K562 (cell line): Measurements from ENCODE around the gene APBB2. TPM values are rescaled to one million over a fixed set of nuclear protein-coding genes. Genes with fewer than 3 reads are reported as not detected.
A peak's percentile ranks its signal among the peaks of the same experiment; 100 is the strongest.

ENCODE experiments used
- ATAC-seq: fragments of 200-7000 bp; cut with Tn5 transposase; 3 replicates; pipeline ENCODE4 v1.9.1; 2020; ENCODE audit warnings: moderate library complexity
- BruUV-seq: library from RNA; stranded (reverse); fragments of 400-500 nt; replicated peaks from 2 replicates; lab custom pipeline; 2021; lab: Mats Ljungman, UMichigan
- CTCF ChIA-PET: fragments of 300-600 bp; formaldehyde crosslinking; extraction: SDS; loops from one replicate; lab custom pipeline; 2021; ENCODE audit warnings: low intra/inter-chr PET ratio; lab: Yijun Ruan, JAX
- POLR2A ChIA-PET: fragments of 300-600, 350-650 bp; sonication (Branson Sonifier 250); formaldehyde crosslinking; extraction: SDS; loops from one replicate; lab custom pipeline; 2021; ENCODE audit warnings: antibody characterized with exemption, inconsistent platforms; lab: Yijun Ruan, JAX
- DNase-seq, 4 experiments: peaks; one replicate each; pipeline versions ENCODE4 v3.0.0 to v3.0.0-alpha.2; 2011 to 2018; ENCODE audit warnings: low spot score in 3 of 4, mixed read lengths in 3 of 4; ENCODE audit errors: extremely low read depth in 1 of 4
- FAIRE-seq: peaks from 2 replicates; lab custom pipeline; 2011; peaks lifted over from hg19 to GRCh38; lab: Jason Lieb, UNC
- H2AFZ ChIP-seq: 2 replicates; pipeline ENCODE4 v1.6.0; 2011; ENCODE audit warnings: low read depth, low read length, control low read depth, inconsistent platforms
- H3K27ac ChIP-seq: fragments of 200-600 bp; 3 replicates; pipeline ENCODE4 v1.8.0; 2011; ENCODE audit warnings: low read depth, mild to moderate bottlenecking, control low read depth, inconsistent platforms, low read length, moderate library complexity, mixed read lengths; ENCODE audit errors: extremely low read depth
- H3K27me3 ChIP-seq, 2 experiments: fragments of 300-600 bp in 1 of 2; 2 replicates in 1 of 2; 3 replicates in 1 of 2; pipeline versions ENCODE4 v1.6.0 to v1.8.0; 2011; ENCODE audit warnings: inconsistent platforms in 2 of 2, low read length in 2 of 2, mild to moderate bottlenecking in 1 of 2, mixed read lengths in 1 of 2, moderate library complexity in 1 of 2; ENCODE audit not compliant: control insufficient read depth in 2 of 2, insufficient read depth in 2 of 2
- H3K36me3 ChIP-seq: fragments of 300-600 bp; 3 replicates; pipeline ENCODE4 v1.8.0; 2011; ENCODE audit warnings: mild to moderate bottlenecking, low read length, inconsistent platforms; ENCODE audit not compliant: control insufficient read depth, insufficient read depth
- H3K4me1 ChIP-seq, 2 experiments: fragments of 200-600 bp in 1 of 2; replicated peaks in 1 of 2; 2 replicates in 1 of 2; 3 replicates in 1 of 2; pipeline versions ENCODE4 v1.5.1 to v1.8.0; 2011; ENCODE audit warnings: inconsistent platforms in 2 of 2, low read length in 2 of 2, mild to moderate bottlenecking in 1 of 2, mixed read lengths in 1 of 2, moderate library complexity in 1 of 2; ENCODE audit not compliant: control insufficient read depth in 2 of 2, insufficient read depth in 2 of 2
- H3K4me2 ChIP-seq: 2 replicates; pipeline ENCODE4 v1.6.1; 2011; ENCODE audit warnings: low read length, control low read depth, inconsistent platforms, mixed read lengths; ENCODE audit not compliant: insufficient read depth
- H3K4me3 ChIP-seq: fragments of 200-600 bp; sonication (generic), shearing (Covaris generic); 2 replicates; pipeline ENCODE4 v1.5.1; 2016; ENCODE audit warnings: control low read depth, inconsistent platforms
- H3K79me2 ChIP-seq: fragments of 200-600 bp; 3 replicates; pipeline ENCODE4 v1.8.0; 2011; ENCODE audit warnings: low read length, inconsistent platforms; ENCODE audit not compliant: control insufficient read depth, insufficient read depth
- H3K9ac ChIP-seq, 2 experiments: 2 replicates each; pipeline versions ENCODE4 v1.6.0 to v1.6.1; 2011; ENCODE audit warnings: low read depth in 2 of 2, low read length in 2 of 2, control low read depth in 1 of 2, inconsistent platforms in 1 of 2, mild to moderate bottlenecking in 1 of 2, mixed read lengths in 1 of 2; ENCODE audit not compliant: insufficient read depth in 1 of 2
- H3K9me1 ChIP-seq: one replicate; pipeline ENCODE4 v1.6.0; 2011; ENCODE audit warnings: inconsistent platforms, mild to moderate bottlenecking, low read length, moderate library complexity; ENCODE audit not compliant: control insufficient read depth, insufficient read depth
- H3K9me3 ChIP-seq: replicated peaks from 2 replicates; pipeline ENCODE4 v1.5.1; 2011; ENCODE audit warnings: low read depth, low read length, inconsistent platforms; ENCODE audit not compliant: control insufficient read depth, insufficient read depth
- H4K20me1 ChIP-seq: replicated peaks from 2 replicates; pipeline ENCODE4 v1.6.1; 2011; ENCODE audit warnings: low read length, inconsistent platforms, mixed read lengths; ENCODE audit not compliant: control insufficient read depth, insufficient read depth
- ESRRA ChIP-seq: fragments of 450-650 bp; IDR thresholded peaks from 2 replicates; pipeline ENCODE4 v1.6.1; 2014; ENCODE audit warnings: low read depth, mild to moderate bottlenecking, moderate library complexity, borderline replicate concordance
- FOSL1 ChIP-seq: fragments of 200-800 bp; sonication (Bioruptor generic); conservative IDR thresholded peaks from 2 replicates; pipeline ENCODE4 v1.6.1; 2016; ENCODE audit warnings: missing genetic modification characterization, missing compliant biosample characterization
- FOXJ3 ChIP-seq: sonication (generic); formaldehyde crosslinking; IDR thresholded peaks from 2 replicates; pipeline ENCODE4 v1.4.0; 2020; ENCODE audit warnings: mild to moderate bottlenecking, missing genetic modification reagents
- RFX7 ChIP-seq: fragments of 250-450 bp; sonication (Bioruptor Pico); IDR thresholded peaks from 2 replicates; pipeline ENCODE4 v1.5.1; 2021; ENCODE audit warnings: mild to moderate bottlenecking
- SOX6 ChIP-seq: fragments of 450-650 bp; IDR thresholded peaks from 2 replicates; pipeline ENCODE4 v1.6.1; 2014; ENCODE audit warnings: mild to moderate bottlenecking
- TAF1 ChIP-seq: IDR thresholded peaks from 2 replicates; pipeline ENCODE4 v1.6.1; 2011; ENCODE audit warnings: mild to moderate bottlenecking, low read length, moderate library complexity; ENCODE audit not compliant: insufficient read depth, control insufficient read depth, severe bottlenecking; ENCODE audit errors: extremely low read depth
- U2AF2 ChIP-seq: fragments of 200-400 bp; formaldehyde crosslinking; optimal IDR thresholded peaks from 2 replicates; pipeline ENCODE3; 2017; ENCODE audit warnings: low read depth, mild to moderate bottlenecking, low read length
- ZNF253 ChIP-seq: fragments of 250-450 bp; sonication (Bioruptor Pico); conservative IDR thresholded peaks from 2 replicates; pipeline ENCODE4 v1.6.1; 2021; ENCODE audit warnings: mild to moderate bottlenecking
- ZNF282 ChIP-seq: sonication (generic); formaldehyde crosslinking; IDR thresholded peaks from 2 replicates; pipeline ENCODE4 v1.8.1; 2023; ENCODE audit warnings: missing genetic modification reagents
- ZZZ3 ChIP-seq: fragments of 450-650 bp; IDR thresholded peaks from 2 replicates; pipeline ENCODE4 v1.6.1; 2016; ENCODE audit warnings: antibody characterized with exemption, mild to moderate bottlenecking, moderate library complexity
- WGBS: fragments of 100-300 bp; shearing (Covaris generic); methylation state at CpG from one replicate; pipeline ENCODE4 v1.1.6; 2016; ENCODE audit warnings: low coverage, mixed read lengths; ENCODE audit not compliant: insufficient coverage; ENCODE audit errors: missing lambda C conversion rate; 5-methylcytosine and 5-hydroxymethylcytosine counted together
- in situ Hi-C: fragments of 300-500 bp; cut with MboI; formaldehyde crosslinking; loops from 4 replicates; pipeline ENCODE4 v1.15.0; 2018; ENCODE audit warnings: inconsistent platforms, mixed read lengths
- intact Hi-C: fragments of 100-400 bp; cut with micrococcal nuclease; formaldehyde crosslinking; loops from 2 replicates; pipeline ENCODE4 v1.14.2; 2022
- polyA plus RNA-seq, 8 experiments: library from polyadenylated mRNA; depleted of rRNA in 4 of 8; stranded (reverse) in 5 of 8; unstranded in 3 of 8; fragments of >200 nt; fragmentation: Nextera tagmentation in 2 of 8; fragmentation: Illumina TruSeq in 1 of 8; extraction: Ambion mirVana in 2 of 8; extraction: Trizol in 1 of 8; gene quantifications; 2 replicates each; pipeline versions ENCODE4 v1.2.1 to v1.2.3, GENCODE V29; 2011 to 2014; ENCODE audit warnings: inconsistent platforms in 1 of 8, missing spikeins in 1 of 8
- total RNA-seq, 7 experiments: library from RNA; depleted of rRNA in 6 of 7; stranded (reverse); fragments of >200 nt in 6 of 7; fragmentation: Illumina TruSeq in 2 of 7; extraction: Trizol in 2 of 7; gene quantifications; 2 replicates each; pipeline versions ENCODE4 v1.2.1 to v1.2.3, GENCODE V29; 2011 to 2021; ENCODE audit warnings: low replicate concordance in 1 of 7
- TF ChIP-seq, protein P1 (sequence below): fragments of 450-650 bp; IDR thresholded peaks from 2 replicates; pipeline ENCODE4 v1.6.1; 2017; ENCODE audit warnings: antibody characterized with exemption
- TF ChIP-seq, protein P2 (sequence below), 2 experiments: fragments of 450-650 bp; conservative IDR thresholded peaks; 2 replicates each; pipeline ENCODE4 v1.6.1; 2017; ENCODE audit warnings: mild to moderate bottlenecking in 2 of 2, moderate library complexity in 2 of 2

The APBB2 gene
- total and polyA plus RNA-seq, 9 of the 15 experiments (the other 6 are each of a cell fraction or from before 2014, with no cell fraction given), result 0.08 to 2.1 (median 1.4) TPM

DNA sequence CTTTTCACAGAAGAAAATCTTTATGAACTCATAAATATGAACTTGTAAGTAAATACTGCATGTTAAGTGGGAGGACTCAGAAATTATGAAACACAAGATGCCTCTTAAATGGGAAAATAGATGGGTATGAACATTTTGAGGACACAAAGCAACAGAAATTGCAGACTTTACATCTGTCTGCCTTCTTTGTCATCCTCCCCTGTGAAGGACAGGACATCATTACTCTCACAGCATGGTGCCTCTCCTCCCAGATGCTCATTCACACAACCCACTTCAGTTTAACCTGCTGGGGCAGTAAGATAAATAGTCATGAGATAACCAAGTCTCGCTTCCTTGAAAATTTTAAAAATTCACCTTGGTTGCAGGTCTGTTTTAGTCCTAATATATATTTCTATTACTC, 144.5 kb downstream of the APBB2 start:
- CTCF ChIA-PET, result interaction anchor here (0.6 kb wide), 1 partner anchor 92 kb away, joined by 4 read pairs; no protein-coding TSS in a partner anchor
- no peaks in the 10 kb centered on the region for H3K4me1 ChIP-seq
- H4K20me1 ChIP-seq, result no peaks in the 10 kb centered on the region
- intact Hi-C loops, result no loop called here
- no peak overlapping the region for H3K4me2 ChIP-seq
- no peaks in the 10 kb centered on the region for H3K36me3 ChIP-seq
- DNase-seq (peak in 1 of 4 experiments; percentile 1), ATAC-seq (no peak), FAIRE-seq (no peak)
- H3K9me1 ChIP-seq, result no peaks in the 10 kb centered on the region
- in situ Hi-C loops, result no loop called here
- H3K4me3 ChIP-seq, result no peak overlapping the region
- H2AFZ ChIP-seq, result no peak overlapping the region
- H3K9me3 ChIP-seq, result no peaks in the 10 kb centered on the region
- no peak overlapping the region for H3K9ac ChIP-seq
- H3K27me3 ChIP-seq, result peaks cover 0 to 14% of the 10 kb centered on the region in 2 experiments; a peak in 2 of 5 replicates
- no peak overlapping the region for H3K27ac ChIP-seq
- TF ChIP-seq U2AF2 (no peak), SOX6 (no peak), FOXJ3 (no peak), ZNF253 (CRISPR knock-in tag) (no peak), ZZZ3 (no peak), RFX7 (CRISPR knock-in tag) (no peak), ESRRA (no peak), FOSL1 (tag) (no peak), ZNF282 (CRISPR knock-in tag) (no peak), TAF1 (no peak)
- TF ChIP-seq, protein P1, sequence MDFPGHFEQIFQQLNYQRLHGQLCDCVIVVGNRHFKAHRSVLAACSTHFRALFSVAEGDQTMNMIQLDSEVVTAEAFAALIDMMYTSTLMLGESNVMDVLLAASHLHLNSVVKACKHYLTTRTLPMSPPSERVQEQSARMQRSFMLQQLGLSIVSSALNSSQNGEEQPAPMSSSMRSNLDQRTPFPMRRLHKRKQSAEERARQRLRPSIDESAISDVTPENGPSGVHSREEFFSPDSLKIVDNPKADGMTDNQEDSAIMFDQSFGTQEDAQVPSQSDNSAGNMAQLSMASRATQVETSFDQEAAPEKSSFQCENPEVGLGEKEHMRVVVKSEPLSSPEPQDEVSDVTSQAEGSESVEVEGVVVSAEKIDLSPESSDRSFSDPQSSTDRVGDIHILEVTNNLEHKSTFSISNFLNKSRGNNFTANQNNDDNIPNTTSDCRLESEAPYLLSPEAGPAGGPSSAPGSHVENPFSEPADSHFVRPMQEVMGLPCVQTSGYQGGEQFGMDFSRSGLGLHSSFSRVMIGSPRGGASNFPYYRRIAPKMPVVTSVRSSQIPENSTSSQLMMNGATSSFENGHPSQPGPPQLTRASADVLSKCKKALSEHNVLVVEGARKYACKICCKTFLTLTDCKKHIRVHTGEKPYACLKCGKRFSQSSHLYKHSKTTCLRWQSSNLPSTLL, result no peak
- TF ChIP-seq, protein P2, sequence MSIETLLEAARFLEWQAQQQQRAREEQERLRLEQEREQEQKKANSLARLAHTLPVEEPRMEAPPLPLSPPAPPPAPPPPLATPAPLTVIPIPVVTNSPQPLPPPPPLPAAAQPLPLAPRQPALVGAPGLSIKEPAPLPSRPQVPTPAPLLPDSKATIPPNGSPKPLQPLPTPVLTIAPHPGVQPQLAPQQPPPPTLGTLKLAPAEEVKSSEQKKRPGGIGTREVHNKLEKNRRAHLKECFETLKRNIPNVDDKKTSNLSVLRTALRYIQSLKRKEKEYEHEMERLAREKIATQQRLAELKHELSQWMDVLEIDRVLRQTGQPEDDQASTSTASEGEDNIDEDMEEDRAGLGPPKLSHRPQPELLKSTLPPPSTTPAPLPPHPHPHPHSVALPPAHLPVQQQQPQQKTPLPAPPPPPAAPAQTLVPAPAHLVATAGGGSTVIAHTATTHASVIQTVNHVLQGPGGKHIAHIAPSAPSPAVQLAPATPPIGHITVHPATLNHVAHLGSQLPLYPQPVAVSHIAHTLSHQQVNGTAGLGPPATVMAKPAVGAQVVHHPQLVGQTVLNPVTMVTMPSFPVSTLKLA (conservative IDR thresholded peaks at IDR 0.05), result no peak
- 0% methylated on average over 1 of the region's 1 CpG for WGBS
- BruUV-seq, result no TSS peak
- no peaks in the 10 kb centered on the region for H3K79me2 ChIP-seq
- POLR2A ChIA-PET, result no interaction called here
